OCI-LY1 (cell line): ENCODE results near the gene SNRPF.

Experiments used
- H2AFZ ChIP-seq: fragments of 200-600 bp; sonication (generic), shearing (Covaris generic); 2 replicates; pipeline ENCODE4 v1.6.0; 2014; ENCODE audit warnings: antibody characterized with exemption, mild to moderate bottlenecking, low read length
- H3F3A ChIP-seq: fragments of 200-600 bp; sonication (generic), shearing (Covaris generic); 2 replicates; pipeline ENCODE4 v1.6.0; 2014; ENCODE audit warnings: mild to moderate bottlenecking, antibody characterized with exemption, low read length, moderate library complexity; ENCODE audit not compliant: insufficient read depth
- H3K27ac ChIP-seq: fragments of 200-600 bp; sonication (generic); 2 replicates; pipeline ENCODE4 v1.5.1; 2014; ENCODE audit warnings: low read length, mixed run types, mild to moderate bottlenecking, low read depth; ENCODE audit not compliant: poor library complexity, severe bottlenecking
- H3K27me3 ChIP-seq: fragments of 200-600 bp; sonication (generic); 2 replicates; pipeline ENCODE4 v1.6.0; 2014; ENCODE audit warnings: antibody characterized with exemption, mild to moderate bottlenecking, low read length, moderate library complexity; ENCODE audit not compliant: insufficient read depth
- H3K36me3 ChIP-seq: fragments of 200-600 bp; sonication (generic); 2 replicates; pipeline ENCODE4 v1.6.1; 2014; ENCODE audit warnings: mild to moderate bottlenecking, antibody characterized with exemption, low read length, moderate library complexity, mixed read lengths; ENCODE audit not compliant: insufficient read depth
- H3K4me1 ChIP-seq: fragments of 200-600 bp; sonication (generic); 2 replicates; pipeline ENCODE4 v1.5.1; 2014; ENCODE audit warnings: mild to moderate bottlenecking, low read length, moderate library complexity; ENCODE audit not compliant: insufficient read depth, severe bottlenecking
- H3K4me2 ChIP-seq: fragments of 200-600 bp; sonication (generic), shearing (Covaris generic); 2 replicates; pipeline ENCODE4 v1.6.1; 2014; ENCODE audit warnings: low read length
- H3K4me3 ChIP-seq: fragments of 200-600 bp; sonication (generic); 2 replicates; pipeline ENCODE4 v1.5.1; 2014; ENCODE audit warnings: low read length, low read depth, mild to moderate bottlenecking, mixed read lengths; ENCODE audit not compliant: poor library complexity, severe bottlenecking
- H3K79me2 ChIP-seq: fragments of 200-600 bp; shearing (Covaris generic); 2 replicates; pipeline ENCODE4 v1.6.1; 2016; ENCODE audit warnings: mixed run types, low read length, mixed read lengths; ENCODE audit not compliant: insufficient read depth
- H3K9ac ChIP-seq: fragments of 200-600 bp; sonication (generic), shearing (Covaris generic); 2 replicates; pipeline ENCODE4 v1.6.1; 2014; ENCODE audit warnings: mild to moderate bottlenecking, low read length, mixed read lengths
- H3K9me2 ChIP-seq: fragments of 200-600 bp; sonication (generic), shearing (Covaris generic); 2 replicates; pipeline ENCODE4 v1.6.1; 2014; ENCODE audit warnings: low read depth, mild to moderate bottlenecking, low read length, mixed read lengths
- H3K9me3 ChIP-seq: fragments of 200-600 bp; shearing (Covaris generic); 2 replicates; pipeline ENCODE4 v1.6.1; 2014; ENCODE audit warnings: low read length, mixed read lengths
- H4K20me1 ChIP-seq: fragments of 200-600 bp; sonication (generic), shearing (Covaris generic); 2 replicates; pipeline ENCODE4 v1.6.0; 2016; ENCODE audit warnings: mild to moderate bottlenecking, low read length; ENCODE audit not compliant: insufficient read depth
- CTCF ChIP-seq: fragments of 200-600 bp; sonication (generic), shearing (Covaris generic); IDR thresholded peaks from 2 replicates; pipeline ENCODE4 v1.5.1; 2017; ENCODE audit warnings: mild to moderate bottlenecking, antibody characterized with exemption, low read length, moderate library complexity, mixed read lengths
- EZH2 ChIP-seq: fragments of 200-600 bp; sonication (generic), shearing (Covaris generic); IDR thresholded peaks from 2 replicates; pipeline ENCODE4 v1.8.0; 2017; ENCODE audit warnings: borderline replicate concordance, mixed run types, mild to moderate bottlenecking, antibody characterized with exemption, low read length, moderate library complexity, mixed read lengths

Gene SNRPF

GRCh38 chr12:95815632-95816212, 43.0 kb upstream of the SNRPF start:
- Histone ChIP-seq H3F3A (no peaks in the 10 kb centered on the region), H3K4me3 (no peak overlapping the region), H3K79me2 (no peaks in the 10 kb centered on the region), H3K9me2 (no peaks in the 10 kb centered on the region), H3K9me3 (no peaks in the 10 kb centered on the region), H4K20me1 (no peaks in the 10 kb centered on the region), H3K4me2 (no peak overlapping the region), H2AFZ (no peak overlapping the region), H3K27ac (no peak overlapping the region), H3K4me1 (no peaks in the 10 kb centered on the region), H3K27me3 (no peaks in the 10 kb centered on the region), H3K9ac (no peak overlapping the region), H3K36me3 (no peaks in the 10 kb centered on the region)
- TF ChIP-seq CTCF (peak; percentile 63), EZH2 (no peak)

- H3K9me2 ChIP-seq: no peaks in the 10 kb centered on the region
- no peaks in the 10 kb centered on the region for H3K36me3 ChIP-seq
- H4K20me1 ChIP-seq: no peaks in the 10 kb centered on the region
- H3K9ac ChIP-seq: no peak overlapping the region
- H3K27ac ChIP-seq: no peak overlapping the region
- no peak overlapping the region for H3K4me2 ChIP-seq
- no peaks in the 10 kb centered on the region for H3K9me3 ChIP-seq
- no peak for TF ChIP-seq EZH2
- TF ChIP-seq CTCF: peak; percentile 22; the same call in 1 of the 2 replicates
- no peak overlapping the region for H2AFZ ChIP-seq
- no peak overlapping the region for H3K4me3 ChIP-seq
- H3K27me3 ChIP-seq: no peaks in the 10 kb centered on the region
- no peaks in the 10 kb centered on the region for H3K79me2 ChIP-seq
- no peaks in the 10 kb centered on the region for H3F3A ChIP-seq
- no peaks in the 10 kb centered on the region for H3K4me1 ChIP-seq
These were observed 38.6 kb upstream of the SNRPF start for GRCh38 chr12:95820096-95820703.

- no peak overlapping the region for H3K4me3 ChIP-seq
- TF ChIP-seq CTCF (no peak), EZH2 (no peak)
- H3K4me2 ChIP-seq: no peak overlapping the region
- H3K79me2 ChIP-seq: no peaks in the 10 kb centered on the region
- no peak overlapping the region for H3K27ac ChIP-seq
- no peak overlapping the region for H3K9ac ChIP-seq
- no peak overlapping the region for H2AFZ ChIP-seq
- H3K36me3 ChIP-seq: no peaks in the 10 kb centered on the region
- H3K9me2 ChIP-seq: no peaks in the 10 kb centered on the region
- H3K4me1 ChIP-seq: no peaks in the 10 kb centered on the region
- no peaks in the 10 kb centered on the region for H3K9me3 ChIP-seq
- H3F3A ChIP-seq: no peaks in the 10 kb centered on the region
- no peaks in the 10 kb centered on the region for H4K20me1 ChIP-seq
- H3K27me3 ChIP-seq: 0 out of 2 replicates have a peak, but pooled peaks cover 4% of the 10 kb centered on the region
These were observed 29.4 kb upstream of the SNRPF start for GRCh38 chr12:95829395-95829794.
